B cell (primary cell): ENCODE measurements around the gene ATP4B.

ENCODE experiments used
- CTCF ChIP-seq: fragments of 200-600 bp; IDR thresholded peaks from one replicate; pipeline ENCODE4 v1.8.0; 2022; ENCODE audit warnings: antibody characterized with exemption, mild to moderate bottlenecking
- EZH2 ChIP-seq: IDR thresholded peaks from 2 replicates; pipeline ENCODE4 v1.6.1; 2012; ENCODE audit warnings: borderline replicate concordance, low read depth, mild to moderate bottlenecking, moderate library complexity, low read length; ENCODE audit not compliant: insufficient read depth, poor library complexity, severe bottlenecking

- TF ChIP-seq EZH2 (no peak), CTCF (no peak)
These were observed 7.8 kb upstream of the ATP4B start for GRCh38 chr13:113665597-113666328.
